ENCODE results near the gene SPEN.

The SPEN gene

DNA sequence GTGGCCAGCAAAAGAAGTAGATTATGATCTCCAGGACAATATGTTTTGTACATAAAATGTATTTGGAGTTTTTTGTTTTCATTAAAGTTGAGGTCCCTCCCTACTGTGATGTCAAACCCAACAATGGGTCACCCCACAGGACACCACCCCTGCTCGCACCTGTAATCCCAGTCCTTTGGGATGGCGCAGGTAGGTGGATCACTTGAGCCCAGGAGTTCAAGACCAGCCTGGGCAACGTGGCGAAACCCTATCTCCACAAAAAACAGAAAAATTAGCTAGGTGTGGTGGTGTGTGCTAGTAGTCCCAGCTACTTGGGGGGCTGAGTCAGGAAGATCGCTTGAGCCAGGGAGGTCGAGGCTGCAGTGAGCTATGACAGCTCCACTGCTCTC is 119.4 kb downstream of the SPEN start:
- H3K27me3 ChIP-seq (ENCODE audit: control insufficient read depth, low read length), result no peaks in the 10 kb centered on the region
- no peak overlapping the region for H3K4me3 ChIP-seq (ENCODE audit: low read length)
- peaks cover 38% of the 10 kb centered on the region for H3K4me1 ChIP-seq (ENCODE audit: control insufficient read depth, low read length)
- H3K4me2 ChIP-seq (ENCODE audit: low read length), result no peak overlapping the region
- H4K20me1 ChIP-seq (ENCODE audit: control insufficient read depth, insufficient read depth, low read depth, low read length), result no peaks in the 10 kb centered on the region
- H3K9me3 ChIP-seq (ENCODE audit: control insufficient read depth, insufficient read depth, low read length), result no peaks in the 10 kb centered on the region
- H3K79me2 ChIP-seq (ENCODE audit: control insufficient read depth, low read length), result peaks cover 62% of the 10 kb centered on the region
- TF ChIP-seq, protein P1, sequence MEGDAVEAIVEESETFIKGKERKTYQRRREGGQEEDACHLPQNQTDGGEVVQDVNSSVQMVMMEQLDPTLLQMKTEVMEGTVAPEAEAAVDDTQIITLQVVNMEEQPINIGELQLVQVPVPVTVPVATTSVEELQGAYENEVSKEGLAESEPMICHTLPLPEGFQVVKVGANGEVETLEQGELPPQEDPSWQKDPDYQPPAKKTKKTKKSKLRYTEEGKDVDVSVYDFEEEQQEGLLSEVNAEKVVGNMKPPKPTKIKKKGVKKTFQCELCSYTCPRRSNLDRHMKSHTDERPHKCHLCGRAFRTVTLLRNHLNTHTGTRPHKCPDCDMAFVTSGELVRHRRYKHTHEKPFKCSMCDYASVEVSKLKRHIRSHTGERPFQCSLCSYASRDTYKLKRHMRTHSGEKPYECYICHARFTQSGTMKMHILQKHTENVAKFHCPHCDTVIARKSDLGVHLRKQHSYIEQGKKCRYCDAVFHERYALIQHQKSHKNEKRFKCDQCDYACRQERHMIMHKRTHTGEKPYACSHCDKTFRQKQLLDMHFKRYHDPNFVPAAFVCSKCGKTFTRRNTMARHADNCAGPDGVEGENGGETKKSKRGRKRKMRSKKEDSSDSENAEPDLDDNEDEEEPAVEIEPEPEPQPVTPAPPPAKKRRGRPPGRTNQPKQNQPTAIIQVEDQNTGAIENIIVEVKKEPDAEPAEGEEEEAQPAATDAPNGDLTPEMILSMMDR (IDR thresholded peaks at IDR 0.05; ENCODE audit: low read depth, low read length, poor library complexity, severe bottlenecking), result no peak
- TF ChIP-seq EZH2phosphoT487 (IDR thresholded peaks at IDR 0.05; ENCODE audit: borderline replicate concordance, low read length), result no peak
- peaks cover 34% of the 10 kb centered on the region for H3K36me3 ChIP-seq (ENCODE audit: control insufficient read depth, low read length)
- H3K27ac ChIP-seq (ENCODE audit: low read depth, low read length), result no peak overlapping the region
- no peaks in the 10 kb centered on the region for H3F3A ChIP-seq (ENCODE audit: control insufficient read depth, insufficient read depth)
- no peaks in the 10 kb centered on the region for H3K9me2 ChIP-seq (replicated peaks; ENCODE audit: control insufficient read depth, low read length)

DNA sequence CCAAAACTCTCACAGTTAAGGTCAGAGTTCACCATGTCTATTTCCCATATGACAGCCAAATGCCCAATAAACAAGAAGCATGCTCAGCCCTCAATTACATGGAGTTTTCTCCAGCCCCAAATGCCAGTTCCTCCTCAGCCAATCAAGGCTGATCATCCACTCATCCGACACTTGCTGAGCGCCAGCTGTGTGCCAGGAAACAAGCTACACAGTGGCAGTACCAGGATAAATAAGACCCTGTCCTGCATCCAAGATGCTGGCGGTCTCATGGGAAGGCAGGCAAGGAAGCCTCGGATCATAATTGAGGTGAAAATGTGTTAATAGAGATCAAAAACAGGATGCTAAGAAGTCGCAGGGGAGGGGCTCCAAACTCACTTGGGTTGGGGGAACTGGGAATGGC is 120.7 kb downstream of the SPEN start:
- no peaks in the 10 kb centered on the region for H3K9me3 ChIP-seq (ENCODE audit: control insufficient read depth, insufficient read depth, low read length)
- H3K27ac ChIP-seq (ENCODE audit: low read depth, low read length), result no peak overlapping the region
- peaks cover 41% of the 10 kb centered on the region for H3K4me1 ChIP-seq (ENCODE audit: control insufficient read depth, low read length)
- TF ChIP-seq EZH2phosphoT487 (IDR thresholded peaks at IDR 0.05; ENCODE audit: borderline replicate concordance, low read length), result no peak
- TF ChIP-seq, protein P1 (IDR thresholded peaks at IDR 0.05; ENCODE audit: low read depth, low read length, poor library complexity, severe bottlenecking), result no peak
- H3K79me2 ChIP-seq (ENCODE audit: control insufficient read depth, low read length), result peaks cover 67% of the 10 kb centered on the region
- H3K4me3 ChIP-seq (ENCODE audit: low read length), result no peak overlapping the region
- H3F3A ChIP-seq (ENCODE audit: control insufficient read depth, insufficient read depth), result no peaks in the 10 kb centered on the region
- no peak overlapping the region for H3K4me2 ChIP-seq (ENCODE audit: low read length)
- H3K9me2 ChIP-seq (replicated peaks; ENCODE audit: control insufficient read depth, low read length), result no peaks in the 10 kb centered on the region
- H4K20me1 ChIP-seq (ENCODE audit: control insufficient read depth, insufficient read depth, low read depth, low read length), result no peaks in the 10 kb centered on the region
- no peaks in the 10 kb centered on the region for H3K27me3 ChIP-seq (ENCODE audit: control insufficient read depth, low read length)
- peaks cover 46% of the 10 kb centered on the region for H3K36me3 ChIP-seq (ENCODE audit: control insufficient read depth, low read length)

DNA sequence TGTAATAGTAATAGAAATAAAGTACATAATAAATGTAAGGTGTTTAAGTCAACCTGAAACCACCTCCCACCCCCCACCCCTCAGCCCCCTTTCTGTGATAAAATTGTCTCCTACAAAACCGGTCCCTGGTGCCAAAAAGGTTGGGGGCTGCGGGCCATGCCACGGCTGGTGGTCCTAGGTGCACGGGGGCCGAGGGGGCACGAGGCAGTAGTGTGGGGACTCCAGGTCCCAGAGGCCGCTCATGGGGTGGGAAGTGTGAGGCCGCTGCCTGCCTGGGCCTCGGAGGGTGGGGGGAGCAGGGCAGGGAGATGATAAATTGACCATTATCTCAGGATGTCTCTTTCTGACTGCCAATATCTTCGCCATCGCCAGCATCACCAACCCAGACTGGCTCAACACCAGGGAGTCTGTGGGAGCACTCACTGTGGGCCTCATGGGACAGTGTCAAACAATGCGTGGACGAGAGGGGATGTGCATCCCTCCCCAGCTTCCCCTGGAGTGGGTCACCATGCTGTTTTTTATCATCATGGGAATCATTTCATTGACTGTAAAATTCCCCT is 121.9 kb downstream of the SPEN start:
- no peak overlapping the region for H3K27ac ChIP-seq (ENCODE audit: low read depth, low read length)
- no peaks in the 10 kb centered on the region for H3K27me3 ChIP-seq (ENCODE audit: control insufficient read depth, low read length)
- H3F3A ChIP-seq (ENCODE audit: control insufficient read depth, insufficient read depth), result peaks cover 3% of the 10 kb centered on the region; the same call in 1 of the 2 replicates
- H3K4me1 ChIP-seq (ENCODE audit: control insufficient read depth, low read length), result peaks cover 43% of the 10 kb centered on the region
- H3K9me2 ChIP-seq (replicated peaks; ENCODE audit: control insufficient read depth, low read length), result no peaks in the 10 kb centered on the region
- peaks cover 73% of the 10 kb centered on the region for H3K79me2 ChIP-seq (ENCODE audit: control insufficient read depth, low read length)
- peaks cover 49% of the 10 kb centered on the region for H3K36me3 ChIP-seq (ENCODE audit: control insufficient read depth, low read length)
- TF ChIP-seq, protein P1 (IDR thresholded peaks at IDR 0.05; ENCODE audit: low read depth, low read length, poor library complexity, severe bottlenecking), result no peak
- no peak for TF ChIP-seq EZH2phosphoT487 (IDR thresholded peaks at IDR 0.05; ENCODE audit: borderline replicate concordance, low read length)
- H3K4me2 ChIP-seq (ENCODE audit: low read length), result no peak overlapping the region
- no peaks in the 10 kb centered on the region for H4K20me1 ChIP-seq (ENCODE audit: control insufficient read depth, insufficient read depth, low read depth, low read length)
- H3K4me3 ChIP-seq (ENCODE audit: low read length), result no peak overlapping the region
- H3K9me3 ChIP-seq (ENCODE audit: control insufficient read depth, insufficient read depth, low read length), result no peaks in the 10 kb centered on the region

Data from DOHH2 (cell line).